HT1080 (cell line): ENCODE data around the gene HOTAIR. TPM values are rescaled to one million over a fixed set of nuclear protein-coding genes. Genes with fewer than 3 reads are reported as not detected.
A peak's percentile ranks its signal among the peaks of the same experiment; 100 is the strongest.

Experiments
- DNase-seq: peaks from one replicate; pipeline ENCODE4 v3.0.0-alpha.2; 2015; ENCODE audit warnings: low read depth
- total RNA-seq: library from RNA; depleted of rRNA; stranded (reverse); fragments of >200 nt; shearing (Covaris generic); gene quantifications from 2 replicates; pipeline ENCODE4 v1.2.3, GENCODE V29; 2014

Gene HOTAIR
- total RNA-seq, 1 experiment from 2014 or later: 0.88 TPM

- no peak for DNase-seq
Measured at GRCh38 chr12:54011665-54012532, 37.1 kb upstream of the HOTAIR start.

DNA sequence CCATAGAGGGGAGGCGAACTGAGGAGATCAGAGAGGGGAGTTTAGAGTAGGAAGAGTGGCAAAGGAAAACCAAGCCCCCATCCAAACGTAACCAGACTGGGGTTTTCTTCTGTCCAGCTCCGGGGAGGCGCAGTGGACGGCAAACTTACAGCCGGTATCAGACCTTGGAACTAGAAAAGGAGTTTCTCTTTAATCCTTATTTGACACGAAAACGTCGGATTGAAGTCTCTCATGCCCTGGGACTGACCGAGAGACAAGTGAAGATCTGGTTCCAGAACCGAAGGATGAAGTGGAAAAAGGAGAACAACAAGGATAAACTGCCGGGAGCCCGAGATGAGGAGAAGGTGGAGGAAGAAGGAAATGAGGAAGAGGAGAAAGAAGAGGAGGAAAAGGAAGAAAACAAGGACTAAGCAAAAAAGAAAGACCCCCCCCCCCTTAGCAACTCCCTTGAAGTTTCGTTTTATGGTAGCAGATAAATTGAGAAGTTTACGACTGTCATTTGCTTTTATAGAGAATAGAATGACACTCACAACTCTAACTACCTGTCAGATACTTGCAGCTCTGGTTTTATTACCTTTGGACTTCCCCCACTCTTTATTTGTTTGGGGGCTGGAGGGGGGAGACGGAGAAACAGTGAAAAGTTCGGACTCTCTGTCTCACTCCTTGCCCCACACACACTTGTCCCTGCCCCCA, 36.4 kb upstream of the HOTAIR start:
- DNase-seq: no peak

- no peak for DNase-seq
Measured at GRCh38 chr12:54010053-54010971, 35.6 kb upstream of the HOTAIR start.

DNA sequence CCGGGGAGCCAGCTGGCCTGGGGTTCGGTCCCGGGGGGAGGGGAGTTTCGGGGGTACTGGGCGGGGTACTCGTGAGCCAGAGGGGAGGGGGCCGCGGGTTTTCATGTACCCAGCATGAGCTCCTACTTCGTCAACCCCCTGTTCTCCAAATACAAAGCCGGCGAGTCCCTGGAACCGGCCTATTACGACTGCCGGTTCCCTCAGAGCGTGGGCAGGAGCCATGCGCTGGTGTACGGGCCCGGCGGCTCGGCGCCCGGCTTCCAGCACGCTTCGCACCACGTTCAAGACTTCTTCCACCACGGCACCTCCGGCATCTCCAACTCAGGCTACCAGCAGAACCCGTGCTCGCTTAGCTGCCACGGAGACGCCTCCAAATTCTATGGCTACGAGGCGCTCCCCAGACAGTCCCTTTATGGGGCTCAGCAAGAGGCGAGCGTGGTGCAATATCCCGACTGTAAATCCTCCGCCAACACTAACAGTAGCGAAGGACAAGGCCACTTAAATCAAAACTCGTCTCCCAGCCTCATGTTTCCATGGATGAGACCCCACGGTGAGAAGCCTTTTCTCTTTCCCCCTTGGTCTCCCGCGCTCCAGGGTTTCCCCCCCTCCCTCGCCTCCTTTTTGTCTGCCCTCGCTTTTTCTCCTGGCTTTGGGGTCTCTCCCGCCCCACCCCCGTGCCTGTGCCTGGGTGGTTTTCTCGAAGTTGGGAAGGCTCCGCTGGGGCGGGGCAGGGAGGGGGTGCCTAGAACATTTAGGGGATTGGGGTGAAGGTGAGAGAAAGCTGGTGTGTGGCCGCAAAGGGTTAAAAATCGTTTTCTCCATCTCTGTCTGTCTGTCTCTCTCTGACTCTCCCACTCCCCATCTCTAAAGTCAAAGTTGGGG, 34.7 kb upstream of the HOTAIR start:
- no peak for DNase-seq

DNA sequence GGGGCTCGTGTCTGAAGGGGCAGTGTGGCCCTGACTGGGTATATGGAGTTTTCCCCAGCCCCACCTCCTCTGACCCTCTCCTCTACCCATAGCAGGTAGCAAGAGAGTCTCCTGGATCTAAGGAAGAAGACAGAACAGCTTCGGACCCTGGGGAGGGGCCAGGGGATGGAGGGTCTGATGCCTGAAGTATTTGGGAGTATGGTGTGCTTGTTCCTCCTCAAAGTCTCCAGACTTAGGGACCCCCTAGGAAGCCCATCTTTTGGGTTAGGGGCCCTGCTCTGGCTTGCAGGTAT, 33.5 kb upstream of the HOTAIR start:
- DNase-seq: no peak

DNA sequence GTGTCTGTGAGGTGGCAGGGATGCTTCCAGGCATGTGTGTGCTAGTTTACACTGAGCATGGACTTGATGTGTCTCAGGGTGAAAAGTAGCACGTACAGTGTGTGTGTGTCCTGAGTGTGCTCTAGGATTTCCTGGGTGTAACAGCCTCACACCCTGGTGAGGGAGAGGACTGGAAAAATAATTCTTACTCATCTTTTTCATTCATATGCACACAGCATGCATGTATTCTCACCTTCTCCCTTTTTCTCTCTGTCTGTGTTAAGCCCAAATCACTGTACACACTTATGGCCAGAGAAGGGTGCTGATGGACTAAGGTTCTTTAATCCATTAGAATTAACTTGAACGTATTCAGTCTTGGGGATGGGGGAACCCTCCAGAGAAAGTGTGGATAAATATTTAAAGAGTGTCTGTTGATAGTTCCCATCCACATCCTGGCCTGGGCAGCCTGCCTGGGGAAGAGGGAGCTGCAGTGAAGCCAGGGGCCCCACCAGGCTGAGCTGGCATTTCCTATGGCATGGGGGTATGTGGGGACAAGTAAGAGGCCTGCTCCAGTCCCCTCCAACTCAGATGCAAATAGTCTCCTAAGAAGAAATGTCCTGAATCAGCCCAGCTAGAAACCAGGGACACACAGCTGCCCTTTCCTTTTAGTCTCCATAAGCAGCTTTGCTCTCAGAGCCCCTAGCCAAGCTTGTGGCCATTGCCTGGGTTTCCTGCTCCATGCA, 32.9 kb upstream of the HOTAIR start:
- no peak for DNase-seq

- no peak for DNase-seq
Measured at GRCh38 chr12:54006559-54007220, 31.9 kb upstream of the HOTAIR start.

DNA sequence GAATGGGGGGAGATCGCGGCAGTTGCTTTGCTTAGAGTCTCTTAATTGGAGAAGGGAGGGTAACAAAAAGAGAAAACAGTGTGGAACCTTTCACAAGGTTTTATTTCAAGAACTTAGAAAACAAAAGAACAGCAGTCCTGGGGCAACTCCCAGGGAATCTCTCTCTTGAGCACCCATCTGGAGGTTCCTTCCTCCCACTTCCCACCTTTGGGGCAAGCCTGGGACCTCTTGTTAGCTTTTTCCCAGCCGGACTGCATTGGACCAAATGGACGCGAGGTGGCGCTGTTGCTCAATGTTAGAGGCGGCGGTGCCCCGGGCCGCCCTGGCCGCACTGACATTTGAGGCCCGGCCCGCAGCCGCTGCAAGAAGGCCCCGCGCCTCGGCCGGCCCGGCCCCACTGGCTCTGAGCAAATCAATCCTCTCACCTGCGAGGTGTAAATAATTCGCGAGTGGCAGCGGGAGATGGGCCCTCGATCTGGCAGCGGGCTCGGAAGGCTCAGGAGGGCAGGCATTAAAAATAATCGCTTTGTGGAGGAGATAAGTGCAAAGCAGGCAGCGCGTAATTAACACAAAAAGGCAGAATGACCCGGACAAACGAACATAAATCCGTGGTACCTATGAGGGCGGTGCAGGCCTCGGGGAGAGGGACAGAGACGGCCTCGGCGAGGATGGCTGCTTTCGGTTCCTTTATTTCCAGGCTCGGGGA, 31.3 kb upstream of the HOTAIR start:
- DNase-seq: peak; percentile 76

- no peak for DNase-seq
Measured at GRCh38 chr12:54005531-54005852, 30.7 kb upstream of the HOTAIR start.

- DNase-seq: no peak
Measured at GRCh38 chr12:54004841-54005530, 30.2 kb upstream of the HOTAIR start.

GRCh38 chr12:54004063-54004840, 29.5 kb upstream of the HOTAIR start:
- DNase-seq: no peak

GRCh38 chr12:54003625-54004024, 28.9 kb upstream of the HOTAIR start:
- no peak for DNase-seq

DNA sequence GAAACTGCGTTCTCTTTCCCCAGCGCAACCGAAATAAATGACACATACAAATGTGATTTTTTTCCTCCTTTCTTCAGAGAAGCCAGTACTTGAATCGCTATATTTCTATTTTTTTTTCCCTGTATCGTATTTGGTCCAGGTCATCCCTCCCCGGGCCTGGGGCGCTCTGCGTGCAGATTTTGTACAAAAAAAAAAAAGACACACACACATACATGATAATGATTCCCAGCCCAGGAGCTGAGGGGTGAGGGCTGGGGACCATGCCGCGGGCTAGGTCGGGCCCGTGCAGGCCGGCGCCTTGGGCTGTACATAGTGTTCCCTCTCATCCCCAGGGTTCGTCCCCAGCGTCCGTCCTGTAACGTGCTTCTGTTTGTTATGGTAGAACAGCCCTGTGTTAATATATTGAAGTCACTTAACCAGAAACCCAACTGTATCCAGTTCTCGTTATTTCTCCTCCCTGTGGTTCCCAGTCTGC, 28.2 kb upstream of the HOTAIR start:
- DNase-seq: no peak

DNA sequence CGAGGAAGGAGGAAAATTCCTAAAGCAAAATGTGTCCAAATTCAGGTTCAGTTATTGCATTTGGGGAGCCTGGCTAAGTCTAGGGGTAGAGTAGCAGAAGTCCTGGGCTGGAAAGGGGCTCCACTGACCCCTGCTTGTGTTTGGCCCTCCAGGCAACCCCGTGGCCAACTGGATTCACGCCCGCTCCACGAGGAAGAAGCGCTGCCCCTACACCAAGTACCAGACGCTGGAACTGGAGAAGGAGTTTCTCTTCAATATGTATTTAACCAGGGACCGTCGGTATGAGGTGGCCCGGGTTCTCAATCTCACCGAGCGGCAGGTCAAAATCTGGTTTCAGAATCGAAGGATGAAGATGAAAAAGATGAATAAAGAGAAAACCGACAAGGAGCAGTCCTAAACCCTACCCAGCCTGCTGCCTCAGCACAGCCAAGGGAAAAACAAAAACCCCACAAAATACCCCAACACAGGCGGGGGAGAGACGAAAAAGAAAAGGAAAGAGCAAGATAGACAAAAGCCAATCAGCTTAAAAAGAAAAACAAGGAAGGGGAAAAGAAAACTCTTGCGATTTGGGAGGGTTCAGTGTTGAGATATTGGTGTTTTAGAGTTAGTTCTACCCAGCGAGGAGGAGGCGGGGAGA, 27.6 kb upstream of the HOTAIR start:
- no peak for DNase-seq

- DNase-seq: no peak
Measured at GRCh38 chr12:54001283-54002187, 26.8 kb upstream of the HOTAIR start.
